NT2/D1 (cell line): ENCODE measurements around the gene POR.

Experiments used
- DNase-seq: peaks from one replicate; pipeline ENCODE4 v3.0.0-alpha.2; 2011; ENCODE audit warnings: low read depth, low spot score
- H3K27me3 ChIP-seq: 2 replicates; pipeline ENCODE4 v1.6.0; 2011; ENCODE audit warnings: mild to moderate bottlenecking; ENCODE audit not compliant: insufficient read length, insufficient read depth
- H3K36me3 ChIP-seq: 2 replicates; pipeline ENCODE4 v1.6.1; 2011; ENCODE audit warnings: mild to moderate bottlenecking, low read length, mixed read lengths; ENCODE audit not compliant: insufficient read depth, insufficient read length
- H3K4me1 ChIP-seq: 2 replicates; pipeline ENCODE4 v1.5.1; 2011; ENCODE audit not compliant: insufficient read depth, insufficient read length
- H3K4me3 ChIP-seq: 2 replicates; pipeline ENCODE4 v1.5.1; 2011; ENCODE audit warnings: low read depth; ENCODE audit not compliant: insufficient read length
- H3K9ac ChIP-seq: 2 replicates; pipeline ENCODE4 v1.6.0; 2011; ENCODE audit warnings: low read depth; ENCODE audit not compliant: insufficient read length
- H3K9me3 ChIP-seq: 2 replicates; pipeline ENCODE4 v1.5.1; 2011; ENCODE audit warnings: mild to moderate bottlenecking, low read length; ENCODE audit not compliant: insufficient read depth
- SUZ12 ChIP-seq: IDR thresholded peaks from 2 replicates; pipeline ENCODE4 v1.6.1; 2011; ENCODE audit not compliant: insufficient read length, insufficient read depth; ENCODE audit errors: extremely low read depth
- YY1 ChIP-seq: IDR thresholded peaks from 2 replicates; pipeline ENCODE4 v1.6.1; 2011; ENCODE audit not compliant: insufficient read length, insufficient read depth
- ZNF274 ChIP-seq: IDR thresholded peaks from 2 replicates; pipeline ENCODE4 v1.6.1; 2011; ENCODE audit warnings: mild to moderate bottlenecking, low read depth, low read length

Gene POR

GRCh38 chr7:75914655-75915415 is at the start of gene POR:
Gene POR (plus strand): TSS chr7:75915155. CDS start chr7:75954002, 38,847 bp downstream.
- TF ChIP-seq YY1 = no peak
- no peak for TF ChIP-seq ZNF274
- TF ChIP-seq SUZ12 = no peak
- Histone ChIP-seq H3K9ac (peak within 1 kb of the TSS; percentile 95), H3K4me3 (peak within 1 kb of the TSS; percentile 89), H3K27me3 (no peaks in the 10 kb centered on the region), H3K36me3 (peaks cover 5% of the 10 kb centered on the region), H3K4me1 (peaks cover 4% of the 10 kb centered on the region), H3K9me3 (no peaks in the 10 kb centered on the region)
- DNase-seq = peak; percentile 90

GRCh38 chr7:75866114-75866488 is 48.9 kb upstream of the POR start:
- Histone ChIP-seq H3K4me1 (peaks cover 3% of the 10 kb centered on the region), H3K9ac (no peak overlapping the region), H3K36me3 (no peaks in the 10 kb centered on the region), H3K27me3 (no peaks in the 10 kb centered on the region), H3K4me3 (no peak overlapping the region), H3K9me3 (no peaks in the 10 kb centered on the region)
- DNase-seq = no peak
- no peak for TF ChIP-seq SUZ12
- no peak for TF ChIP-seq ZNF274
- no peak for TF ChIP-seq YY1

- Histone ChIP-seq H3K9me3 (no peaks in the 10 kb centered on the region), H3K4me3 (no peak overlapping the region), H3K27me3 (no peaks in the 10 kb centered on the region), H3K9ac (no peak overlapping the region), H3K4me1 (peaks cover 3% of the 10 kb centered on the region), H3K36me3 (no peaks in the 10 kb centered on the region)
- TF ChIP-seq YY1 = no peak
- no peak for TF ChIP-seq SUZ12
- no peak for TF ChIP-seq ZNF274
- peak; percentile 64 for DNase-seq
Observed at GRCh38 chr7:75866489-75867389, 48.2 kb upstream of the POR start.

GRCh38 chr7:75867390-75867717 is 47.6 kb upstream of the POR start:
- no peak for DNase-seq
- H3K36me3 ChIP-seq = no peaks in the 10 kb centered on the region
- TF ChIP-seq ZNF274 = no peak
- TF ChIP-seq SUZ12 = no peak
- TF ChIP-seq YY1 = no peak

GRCh38 chr7:75868153-75868552 is 46.8 kb upstream of the POR start:
- no peaks in the 10 kb centered on the region for H3K36me3 ChIP-seq
- no peak overlapping the region for H3K9ac ChIP-seq
- TF ChIP-seq ZNF274 = no peak
- TF ChIP-seq YY1 = no peak
- TF ChIP-seq SUZ12 = no peak
- H3K27me3 ChIP-seq = no peaks in the 10 kb centered on the region
- H3K9me3 ChIP-seq = no peaks in the 10 kb centered on the region
- no peak overlapping the region for H3K4me3 ChIP-seq
- no peak for DNase-seq
- peaks cover 3% of the 10 kb centered on the region for H3K4me1 ChIP-seq

More at GRCh38 chr7:75867390-75867717, 47.6 kb upstream of the POR start:
- Histone ChIP-seq H3K4me3 (no peak overlapping the region), H3K4me1 (peaks cover 3% of the 10 kb centered on the region), H3K9me3 (no peaks in the 10 kb centered on the region), H3K27me3 (no peaks in the 10 kb centered on the region), H3K9ac (no peak overlapping the region)

- H3K36me3 ChIP-seq = no peaks in the 10 kb centered on the region
- no peaks in the 10 kb centered on the region for H3K9me3 ChIP-seq
- no peak overlapping the region for H3K9ac ChIP-seq
- peaks cover 3% of the 10 kb centered on the region for H3K4me1 ChIP-seq
- TF ChIP-seq SUZ12 = no peak
- no peak for TF ChIP-seq ZNF274
- TF ChIP-seq YY1 = no peak
- no peaks in the 10 kb centered on the region for H3K27me3 ChIP-seq
- no peak for DNase-seq
- H3K4me3 ChIP-seq = no peak overlapping the region
Observed at GRCh38 chr7:75869776-75870379, 45.1 kb upstream of the POR start.

GRCh38 chr7:75870557-75871161 is 44.3 kb upstream of the POR start:
- Histone ChIP-seq H3K4me3 (no peak overlapping the region), H3K27me3 (no peaks in the 10 kb centered on the region), H3K4me1 (peaks cover 3% of the 10 kb centered on the region), H3K36me3 (no peaks in the 10 kb centered on the region), H3K9ac (no peak overlapping the region), H3K9me3 (no peaks in the 10 kb centered on the region)
- TF ChIP-seq ZNF274 (no peak), SUZ12 (no peak), YY1 (no peak)
- no peak for DNase-seq
